ENCODE data around the gene POC1B. TPM values are rescaled to one million over a fixed set of nuclear protein-coding genes. Genes with fewer than 3 reads are reported as not detected.

Gene POC1B
- polyA plus RNA-seq, 1 donor (not counting 4 experiments of a cell fraction or from before 2014, with no cell fraction given), result 16.4 TPM

DNA sequence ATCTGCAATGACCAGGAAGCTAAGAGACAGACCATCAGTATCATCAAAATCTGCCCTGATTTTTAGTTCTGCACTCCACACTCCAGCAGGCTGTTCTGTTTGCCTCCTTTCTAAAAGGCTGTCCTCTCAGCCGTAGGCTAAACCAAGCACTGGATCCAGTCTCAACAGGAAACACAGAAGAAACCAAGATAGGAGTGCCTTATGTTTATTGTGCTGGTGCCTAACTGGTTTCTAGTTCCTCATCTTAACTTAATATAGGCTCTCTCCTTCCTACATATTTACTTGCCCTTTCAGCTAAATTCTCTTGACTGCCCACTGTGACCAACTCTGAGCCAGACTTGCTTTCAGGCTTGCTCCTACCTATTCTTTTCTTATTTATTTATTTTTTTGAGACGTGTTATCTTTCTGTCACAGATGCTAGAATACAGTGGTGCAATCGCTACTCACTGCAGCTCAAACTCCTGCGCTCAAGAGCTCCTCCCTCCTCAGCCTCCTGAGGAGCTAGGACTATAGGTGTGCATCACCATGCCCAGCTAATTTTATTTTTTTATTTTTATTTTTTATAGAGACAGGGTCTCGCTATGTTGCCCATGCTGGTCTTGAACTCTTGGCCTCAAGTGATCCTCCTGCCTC, 32.1 kb downstream of the POC1B start:
- no peak for FAIRE-seq
- H3K4me1 ChIP-seq (ENCODE audit: control insufficient read depth, extremely low read depth, insufficient read depth, low read length), result peaks cover 7% of the 10 kb centered on the region
- peaks cover 0 to 4% of the 10 kb centered on the region in 2 experiments for H3K36me3 ChIP-seq (ENCODE audit: control insufficient read depth in 2 of 2, extremely low read depth in 1 of 2, insufficient read depth in 2 of 2, low read length in 2 of 2)
- TF ChIP-seq EZH2 (IDR thresholded peaks at IDR 0.05; ENCODE audit: low read length), result no peak
- TF ChIP-seq, protein P1, sequence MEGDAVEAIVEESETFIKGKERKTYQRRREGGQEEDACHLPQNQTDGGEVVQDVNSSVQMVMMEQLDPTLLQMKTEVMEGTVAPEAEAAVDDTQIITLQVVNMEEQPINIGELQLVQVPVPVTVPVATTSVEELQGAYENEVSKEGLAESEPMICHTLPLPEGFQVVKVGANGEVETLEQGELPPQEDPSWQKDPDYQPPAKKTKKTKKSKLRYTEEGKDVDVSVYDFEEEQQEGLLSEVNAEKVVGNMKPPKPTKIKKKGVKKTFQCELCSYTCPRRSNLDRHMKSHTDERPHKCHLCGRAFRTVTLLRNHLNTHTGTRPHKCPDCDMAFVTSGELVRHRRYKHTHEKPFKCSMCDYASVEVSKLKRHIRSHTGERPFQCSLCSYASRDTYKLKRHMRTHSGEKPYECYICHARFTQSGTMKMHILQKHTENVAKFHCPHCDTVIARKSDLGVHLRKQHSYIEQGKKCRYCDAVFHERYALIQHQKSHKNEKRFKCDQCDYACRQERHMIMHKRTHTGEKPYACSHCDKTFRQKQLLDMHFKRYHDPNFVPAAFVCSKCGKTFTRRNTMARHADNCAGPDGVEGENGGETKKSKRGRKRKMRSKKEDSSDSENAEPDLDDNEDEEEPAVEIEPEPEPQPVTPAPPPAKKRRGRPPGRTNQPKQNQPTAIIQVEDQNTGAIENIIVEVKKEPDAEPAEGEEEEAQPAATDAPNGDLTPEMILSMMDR (optimal IDR thresholded peaks at IDR 0.05 in 1 of 3, IDR thresholded peaks at IDR 0.05 in 1 of 3, conservative IDR thresholded peaks at IDR 0.05 in 1 of 3; ENCODE audit: extremely low read depth in 1 of 3, insufficient read depth in 2 of 3, low read length in 3 of 3), result no peak
- H3K27ac ChIP-seq (ENCODE audit: control insufficient read depth, insufficient read depth, low read length), result no peak overlapping the region
- H3K9me3 ChIP-seq (ENCODE audit: control insufficient read depth, low read depth, low read length), result no peaks in the 10 kb centered on the region
- no peak overlapping the region for H3K4me3 ChIP-seq (ENCODE audit: control insufficient read depth in 2 of 3, extremely low read depth in 1 of 3, insufficient read depth in 2 of 3, low read depth in 1 of 3, low read length in 3 of 3)
- no peak for DNase-seq (ENCODE audit: low read depth, low spot score)
- no peaks in the 10 kb centered on the region for H3K27me3 ChIP-seq (ENCODE audit: control insufficient read depth, extremely low read depth, insufficient read depth, low read length)
- H4K20me1 ChIP-seq (ENCODE audit: control insufficient read depth, extremely low read depth, insufficient read depth, low read length), result no peaks in the 10 kb centered on the region
- no peaks in the 10 kb centered on the region for H3K9me1 ChIP-seq (ENCODE audit: control insufficient read depth, extremely low read depth, insufficient read depth, low read length)
- dilution Hi-C loops (cut with MboI; ENCODE audit: extremely low pct_ligation_motif_present, low sequenced_read_pairs), result no loop called here
- H2AFZ ChIP-seq (ENCODE audit: control insufficient read depth, low read length), result no peak overlapping the region
- H3K4me2 ChIP-seq (ENCODE audit: control insufficient read depth, extremely low read depth, insufficient read depth, low read depth, low read length), result no peak overlapping the region
- no peak overlapping the region for H3K9ac ChIP-seq (ENCODE audit: control insufficient read depth, extremely low read depth, insufficient read depth, low read length)
- no peaks in the 10 kb centered on the region for H3K79me2 ChIP-seq (ENCODE audit: control insufficient read depth, insufficient read depth, low read length)

DNA sequence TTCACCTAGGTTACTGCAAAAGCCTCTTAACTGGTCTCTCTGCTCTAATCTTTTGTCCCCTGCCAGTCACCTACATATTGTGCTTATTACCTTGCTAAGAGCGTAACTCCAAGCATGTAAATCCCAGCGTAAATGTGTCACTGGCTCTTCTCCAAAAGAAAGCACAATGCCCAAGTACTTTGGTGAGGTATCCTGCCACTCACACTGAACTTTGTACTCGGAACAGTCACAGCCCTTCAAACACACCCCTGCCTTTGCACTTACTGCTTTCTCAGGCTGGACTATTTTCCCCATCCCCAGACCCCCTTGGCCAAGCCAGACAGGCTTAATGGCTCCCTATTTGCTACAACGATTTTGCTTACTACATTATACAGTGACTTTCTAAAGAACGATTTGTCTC, 33.0 kb downstream of the POC1B start:
- no peak for DNase-seq (ENCODE audit: low read depth, low spot score)
- H3K4me2 ChIP-seq (ENCODE audit: control insufficient read depth, extremely low read depth, insufficient read depth, low read depth, low read length), result no peak overlapping the region
- H2AFZ ChIP-seq (ENCODE audit: control insufficient read depth, low read length), result no peak overlapping the region
- no peak for TF ChIP-seq EZH2 (IDR thresholded peaks at IDR 0.05; ENCODE audit: low read length)
- TF ChIP-seq, protein P1 (optimal IDR thresholded peaks at IDR 0.05 in 1 of 3, IDR thresholded peaks at IDR 0.05 in 1 of 3, conservative IDR thresholded peaks at IDR 0.05 in 1 of 3; ENCODE audit: extremely low read depth in 1 of 3, insufficient read depth in 2 of 3, low read length in 3 of 3), result no peak
- no peak overlapping the region for H3K4me3 ChIP-seq (ENCODE audit: control insufficient read depth in 2 of 3, extremely low read depth in 1 of 3, insufficient read depth in 2 of 3, low read depth in 1 of 3, low read length in 3 of 3)
- H3K9me3 ChIP-seq (ENCODE audit: control insufficient read depth, low read depth, low read length), result no peaks in the 10 kb centered on the region
- no peaks in the 10 kb centered on the region for H3K79me2 ChIP-seq (ENCODE audit: control insufficient read depth, insufficient read depth, low read length)
- no peaks in the 10 kb centered on the region for H3K9me1 ChIP-seq (ENCODE audit: control insufficient read depth, extremely low read depth, insufficient read depth, low read length)
- no peaks in the 10 kb centered on the region for H3K27me3 ChIP-seq (ENCODE audit: control insufficient read depth, extremely low read depth, insufficient read depth, low read length)
- no peak overlapping the region for H3K27ac ChIP-seq (ENCODE audit: control insufficient read depth, insufficient read depth, low read length)
- dilution Hi-C loops (cut with MboI; ENCODE audit: extremely low pct_ligation_motif_present, low sequenced_read_pairs), result no loop called here
- no peak overlapping the region for H3K9ac ChIP-seq (ENCODE audit: control insufficient read depth, extremely low read depth, insufficient read depth, low read length)
- H3K4me1 ChIP-seq (ENCODE audit: control insufficient read depth, extremely low read depth, insufficient read depth, low read length), result peaks cover 7% of the 10 kb centered on the region
- peaks cover 0 to 6% of the 10 kb centered on the region in 2 experiments for H3K36me3 ChIP-seq (ENCODE audit: control insufficient read depth in 2 of 2, extremely low read depth in 1 of 2, insufficient read depth in 2 of 2, low read length in 2 of 2)
- no peaks in the 10 kb centered on the region for H4K20me1 ChIP-seq (ENCODE audit: control insufficient read depth, extremely low read depth, insufficient read depth, low read length)
- no peak for FAIRE-seq

All from keratinocyte (primary cell).